ENCODE data around the gene PYCARD. TPM values are rescaled to one million over a fixed set of nuclear protein-coding genes. Genes with fewer than 3 reads are reported as not detected.
"Not testable (repeated sequence)": the region's sequence is repeated elsewhere in the genome, so short reads cannot be mapped to it uniquely, and the experiment has no call there.

Gene PYCARD
- total RNA-seq = 2.7 to 2.9 TPM (median 2.8 TPM) in 3 replicates
- long read RNA-seq, partial matches to known transcripts = 0 of 3 reads
- long read RNA-seq, other reads (novel, unspliced or antisense) = 0 of 3 reads

DNA sequence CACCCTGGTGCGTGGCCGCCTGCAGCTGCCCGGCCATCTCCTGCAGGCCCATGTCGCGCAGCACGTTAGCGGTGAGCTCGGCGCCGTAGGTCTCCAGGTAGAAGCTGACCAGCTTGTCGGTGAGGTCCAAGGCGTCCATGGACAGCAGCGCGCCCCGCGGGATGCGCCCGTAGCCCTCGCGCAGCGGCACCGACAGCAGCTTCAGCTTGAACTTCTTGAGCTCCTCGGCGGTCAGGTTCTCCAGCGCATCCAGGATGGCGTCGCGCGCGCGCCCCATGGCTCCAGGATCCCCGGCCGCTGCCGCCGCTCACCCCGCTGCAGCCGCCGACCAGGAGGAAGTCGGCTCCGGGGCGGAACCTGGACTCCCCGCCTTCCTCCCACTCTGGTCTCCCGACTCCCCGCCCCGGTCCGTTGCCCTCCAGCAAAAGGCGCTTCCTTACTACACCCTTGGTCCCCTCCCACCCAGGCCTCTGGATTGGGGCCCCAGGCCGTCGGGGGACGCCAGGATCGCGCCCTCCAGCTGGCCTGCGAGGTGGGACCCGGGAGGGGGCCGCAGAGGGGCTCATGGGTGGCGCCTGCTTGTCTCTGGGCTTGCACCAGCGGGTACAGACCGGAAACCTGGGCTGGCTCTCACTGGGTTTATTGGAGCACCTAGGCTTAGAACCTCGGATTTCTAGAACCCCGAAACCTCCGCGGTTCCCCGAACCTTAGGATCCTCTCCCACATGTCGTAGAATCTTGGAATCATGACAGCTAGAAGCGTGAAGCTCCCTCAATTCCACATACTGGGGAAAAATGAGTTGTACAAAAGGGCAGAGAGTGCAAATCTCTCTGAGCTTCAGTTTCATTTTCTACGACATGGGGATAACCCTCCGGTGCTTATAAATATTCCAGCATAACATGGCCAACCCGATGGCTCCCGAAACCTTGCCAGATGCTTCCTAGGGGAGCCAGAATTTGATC lies at the start of gene PYCARD:
Gene PYCARD, minus strand, starts transcription at position 347 of the 962 bp plus-strand sequence. Its CDS starts 70 bp downstream, at position 277.
- peaks cover 7% of the 10 kb centered on the region for H3K36me3 Mint-ChIP-seq (ENCODE audit: low read depth)
- peaks cover 29% of the 10 kb centered on the region for H3K4me1 Mint-ChIP-seq (ENCODE audit: low read depth)
- TF ChIP-seq CTCF (IDR thresholded peaks at IDR 0.05) = no peak
- DNase-seq (ENCODE audit: low spot score) = peak; percentile 85
- peaks cover 20% of the 10 kb centered on the region for H3K27me3 Mint-ChIP-seq (ENCODE audit: low read depth)
- H3K9me3 Mint-ChIP-seq (ENCODE audit: low read depth) = no peaks in the 10 kb centered on the region
- H3K27ac Mint-ChIP-seq (ENCODE audit: unreplicated experiment) = peak within 1 kb of the TSS; percentile 27
- peak within 1 kb of the TSS; percentile 73 for H3K4me3 Mint-ChIP-seq (ENCODE audit: unreplicated experiment)

GRCh38 chr16:31251435-31251834 lies 48.9 kb upstream of the PYCARD start:
- Mint-ChIP-seq H3K27ac (ENCODE audit: unreplicated experiment) (no peak overlapping the region), H3K9me3 (ENCODE audit: low read depth) (no peaks in the 10 kb centered on the region), H3K4me3 (ENCODE audit: unreplicated experiment) (no peak overlapping the region), H3K36me3 (ENCODE audit: low read depth) (no peaks in the 10 kb centered on the region), H3K4me1 (ENCODE audit: low read depth) (no peaks in the 10 kb centered on the region), H3K27me3 (ENCODE audit: low read depth) (peaks cover 27% of the 10 kb centered on the region)
- no peak for DNase-seq (ENCODE audit: low spot score)
- TF ChIP-seq CTCF (IDR thresholded peaks at IDR 0.05) = no peak

DNA sequence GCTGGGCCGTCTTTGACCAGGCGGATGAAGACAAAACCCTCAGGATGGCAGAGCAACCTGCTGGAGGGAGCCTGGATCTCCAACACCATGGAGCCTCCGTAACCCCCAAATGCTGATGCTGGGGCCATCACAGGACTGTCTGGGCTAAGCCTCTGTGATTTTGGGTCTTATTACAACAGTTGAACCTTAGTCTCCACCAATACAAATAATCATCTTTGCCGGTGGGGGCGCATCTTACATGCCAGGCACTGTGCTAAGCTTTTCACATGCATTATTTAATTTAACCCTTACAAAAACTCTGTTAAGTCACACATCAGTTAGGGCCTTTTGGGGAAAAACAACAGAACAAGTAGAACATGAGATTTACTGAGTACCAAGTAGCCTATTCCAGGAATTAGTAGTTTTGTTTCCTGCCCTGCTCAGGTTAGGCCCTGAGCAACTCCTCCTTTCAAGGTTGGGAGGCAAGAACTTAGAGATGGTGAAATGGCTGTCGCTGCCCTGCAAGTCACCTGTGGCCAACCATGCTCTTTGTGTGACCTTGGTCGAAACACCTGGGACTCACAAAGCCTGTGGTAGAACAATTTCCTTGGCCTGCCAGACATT lies 48.3 kb upstream of the PYCARD start:
- no peak for TF ChIP-seq CTCF (IDR thresholded peaks at IDR 0.05)
- DNase-seq (ENCODE audit: low spot score) = no peak
- Mint-ChIP-seq H3K27me3 (ENCODE audit: low read depth) (peaks cover 32% of the 10 kb centered on the region), H3K36me3 (ENCODE audit: low read depth) (no peaks in the 10 kb centered on the region), H3K4me1 (ENCODE audit: low read depth) (no peaks in the 10 kb centered on the region), H3K27ac (ENCODE audit: unreplicated experiment) (no peak overlapping the region), H3K4me3 (ENCODE audit: unreplicated experiment) (no peak overlapping the region), H3K9me3 (ENCODE audit: low read depth) (no peaks in the 10 kb centered on the region)

DNA sequence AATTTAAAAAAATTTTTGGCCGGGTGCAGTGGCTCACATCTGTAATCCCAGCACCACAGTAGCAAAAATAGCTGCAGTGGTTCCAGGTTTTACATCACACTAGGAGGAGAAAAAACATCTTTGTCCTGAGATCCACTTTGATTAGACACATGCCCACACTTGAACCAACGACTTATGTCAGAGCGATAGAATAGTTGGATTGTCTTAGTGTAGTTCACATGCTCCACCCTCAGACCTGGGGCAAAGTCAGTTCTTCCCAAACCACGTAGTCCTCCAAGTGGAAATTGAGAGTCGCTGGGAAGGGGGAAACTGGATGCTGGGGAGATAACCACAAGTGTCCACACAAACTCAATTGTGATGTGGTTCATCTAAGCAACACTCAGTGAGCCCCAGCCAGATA lies 45.8 kb upstream of the PYCARD start:
- no peak for TF ChIP-seq CTCF (IDR thresholded peaks at IDR 0.05)
- no peaks in the 10 kb centered on the region for H3K4me1 Mint-ChIP-seq (ENCODE audit: low read depth)
- no peak overlapping the region for H3K4me3 Mint-ChIP-seq (ENCODE audit: unreplicated experiment)
- no peak for DNase-seq (ENCODE audit: low spot score)
- no peaks in the 10 kb centered on the region for H3K9me3 Mint-ChIP-seq (ENCODE audit: low read depth)
- peaks cover 39% of the 10 kb centered on the region for H3K27me3 Mint-ChIP-seq (ENCODE audit: low read depth)
- H3K27ac Mint-ChIP-seq (ENCODE audit: unreplicated experiment) = no peak overlapping the region
- H3K36me3 Mint-ChIP-seq (ENCODE audit: low read depth) = no peaks in the 10 kb centered on the region

GRCh38 chr16:31246296-31246695 lies 43.7 kb upstream of the PYCARD start:
- Mint-ChIP-seq H3K9me3 (ENCODE audit: low read depth) (no peaks in the 10 kb centered on the region), H3K36me3 (ENCODE audit: low read depth) (no peaks in the 10 kb centered on the region), H3K27me3 (ENCODE audit: low read depth) (peaks cover 37% of the 10 kb centered on the region), H3K27ac (ENCODE audit: unreplicated experiment) (no peak overlapping the region), H3K4me3 (ENCODE audit: unreplicated experiment) (no peak overlapping the region), H3K4me1 (ENCODE audit: low read depth) (no peaks in the 10 kb centered on the region)
- TF ChIP-seq CTCF (IDR thresholded peaks at IDR 0.05) = no peak
- no peak for DNase-seq (ENCODE audit: low spot score)

GRCh38 chr16:31245598-31245997 lies 43.0 kb upstream of the PYCARD start:
- not testable (repeated sequence) for DNase-seq (ENCODE audit: low spot score); H3K4me1 Mint-ChIP-seq (ENCODE audit: low read depth); H3K36me3 Mint-ChIP-seq (ENCODE audit: low read depth); H3K4me3 Mint-ChIP-seq (ENCODE audit: unreplicated experiment); H3K9me3 Mint-ChIP-seq (ENCODE audit: low read depth); H3K27ac Mint-ChIP-seq (ENCODE audit: unreplicated experiment)
- peaks cover 40% of the 10 kb centered on the region for H3K27me3 Mint-ChIP-seq (ENCODE audit: low read depth)

Measured in chondrocyte (in vitro differentiated cells).